GM12875 (cell line): ENCODE measurements around the gene SLC25A12.
"Not testable (repeated sequence)": the region's sequence is repeated elsewhere in the genome, so short reads cannot be mapped to it uniquely, and the experiment has no call there.

Source experiments
- H3K4me3 ChIP-seq: one replicate; pipeline ENCODE4 v1.5.1; 2011; ENCODE audit warnings: low read depth, low read length, control low read depth
- CTCF ChIP-seq: IDR thresholded peaks from 2 replicates; pipeline ENCODE4 v1.5.1; 2011; ENCODE audit warnings: low read depth, mild to moderate bottlenecking, control low read depth, inconsistent platforms, low read length, moderate library complexity, borderline replicate concordance; ENCODE audit not compliant: insufficient read depth

Gene SLC25A12

GRCh38 chr2:171908235-171908634 lies 14.2 kb upstream of the SLC25A12 start:
- TF ChIP-seq CTCF, result no peak
- no peak overlapping the region for H3K4me3 ChIP-seq

- TF ChIP-seq CTCF, result no peak
- H3K4me3 ChIP-seq, result no peak overlapping the region
Observed at GRCh38 chr2:171902840-171903420, 8.9 kb upstream of the SLC25A12 start.

- not testable (repeated sequence) for H3K4me3 ChIP-seq
Observed at GRCh38 chr2:171899623-171900282, 5.7 kb upstream of the SLC25A12 start.

- TF ChIP-seq CTCF, result no peak
- H3K4me3 ChIP-seq, result no peak overlapping the region
Observed at GRCh38 chr2:171895786-171896185, 1.7 kb upstream of the SLC25A12 start.

GRCh38 chr2:171894612-171894947 lies 536 bp upstream of the SLC25A12 start:
- peak overlapping the region; percentile 87 for H3K4me3 ChIP-seq
- no peak for TF ChIP-seq CTCF

GRCh38 chr2:171893196-171893823 lies 734 bp downstream of the SLC25A12 start:
- no peak for TF ChIP-seq CTCF
- H3K4me3 ChIP-seq, result peak overlapping the region; percentile 87

- no peak overlapping the region for H3K4me3 ChIP-seq
- TF ChIP-seq CTCF, result no peak
Observed at GRCh38 chr2:171889808-171890207, 4.2 kb downstream of the SLC25A12 start.
